HG03139 (cell line): ENCODE data around the gene PACC1.
A peak's percentile ranks its signal among the peaks of the same experiment; 100 is the strongest.

Experiments
- ATAC-seq: cut with Tn5 transposase; IDR thresholded peaks from one replicate; pipeline ENCODE4 v1.9.1; 2021; ENCODE audit not compliant: unreplicated experiment

PACC1 gene

GRCh38 chr1:212438831-212439237 is 24.1 kb upstream of the PACC1 start:
- ATAC-seq: no peak

GRCh38 chr1:212437179-212437798 is 22.6 kb upstream of the PACC1 start:
- ATAC-seq: no peak

- ATAC-seq: no peak
Observed at GRCh38 chr1:212434992-212435391, 20.3 kb upstream of the PACC1 start.

GRCh38 chr1:212433577-212434462 is 19.1 kb upstream of the PACC1 start:
- ATAC-seq: no peak

GRCh38 chr1:212432661-212433576 is 18.2 kb upstream of the PACC1 start, which contains the start of gene NENF:
NENF (plus strand) TSS chr1:212432920; CDS start chr1:212432944, 24 bp downstream.
- ATAC-seq: peak; percentile 98

GRCh38 chr1:212432272-212432660 is 17.6 kb upstream of the PACC1 start:
- ATAC-seq: no peak

GRCh38 chr1:212431644-212432043 is 17.0 kb upstream of the PACC1 start:
- no peak for ATAC-seq

GRCh38 chr1:212430955-212431394 is 16.3 kb upstream of the PACC1 start:
- no peak for ATAC-seq

GRCh38 chr1:212430416-212430815 is 15.7 kb upstream of the PACC1 start:
- no peak for ATAC-seq

- no peak for ATAC-seq
Observed at GRCh38 chr1:212428496-212428895, 13.8 kb upstream of the PACC1 start.

GRCh38 chr1:212423879-212424278 is 9.2 kb upstream of the PACC1 start:
- ATAC-seq: no peak

GRCh38 chr1:212421165-212421564 is 6.5 kb upstream of the PACC1 start:
- no peak for ATAC-seq

- ATAC-seq: no peak
Observed at GRCh38 chr1:212415107-212415841, 588 bp upstream of the PACC1 start.

- ATAC-seq: peak; percentile 7
Observed at GRCh38 chr1:212413902-212414327, 771 bp downstream of the PACC1 start.

- ATAC-seq: no peak
Observed at GRCh38 chr1:212412374-212412773, 2.3 kb downstream of the PACC1 start.

- no peak for ATAC-seq
Observed at GRCh38 chr1:212410231-212410820, 4.4 kb downstream of the PACC1 start.

- no peak for ATAC-seq
Observed at GRCh38 chr1:212402666-212403321, 11.9 kb downstream of the PACC1 start.

- no peak for ATAC-seq
Observed at GRCh38 chr1:212401838-212402582, 12.7 kb downstream of the PACC1 start.

GRCh38 chr1:212401042-212401441 is 13.6 kb downstream of the PACC1 start:
- no peak for ATAC-seq
